CD1c-positive myeloid dendritic cell (primary cell): Measurements from ENCODE around the gene CDC123.
"Not testable (repeated sequence)": the region's sequence is repeated elsewhere in the genome, so short reads cannot be mapped to it uniquely, and the experiment has no call there.

Experiments used
- DNase-seq: peaks from one replicate; pipeline ENCODE4 v3.0.0-alpha.2; 2016; ENCODE audit errors: extremely low spot score

The CDC123 gene, protein sequence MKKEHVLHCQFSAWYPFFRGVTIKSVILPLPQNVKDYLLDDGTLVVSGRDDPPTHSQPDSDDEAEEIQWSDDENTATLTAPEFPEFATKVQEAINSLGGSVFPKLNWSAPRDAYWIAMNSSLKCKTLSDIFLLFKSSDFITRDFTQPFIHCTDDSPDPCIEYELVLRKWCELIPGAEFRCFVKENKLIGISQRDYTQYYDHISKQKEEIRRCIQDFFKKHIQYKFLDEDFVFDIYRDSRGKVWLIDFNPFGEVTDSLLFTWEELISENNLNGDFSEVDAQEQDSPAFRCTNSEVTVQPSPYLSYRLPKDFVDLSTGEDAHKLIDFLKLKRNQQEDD

DNA sequence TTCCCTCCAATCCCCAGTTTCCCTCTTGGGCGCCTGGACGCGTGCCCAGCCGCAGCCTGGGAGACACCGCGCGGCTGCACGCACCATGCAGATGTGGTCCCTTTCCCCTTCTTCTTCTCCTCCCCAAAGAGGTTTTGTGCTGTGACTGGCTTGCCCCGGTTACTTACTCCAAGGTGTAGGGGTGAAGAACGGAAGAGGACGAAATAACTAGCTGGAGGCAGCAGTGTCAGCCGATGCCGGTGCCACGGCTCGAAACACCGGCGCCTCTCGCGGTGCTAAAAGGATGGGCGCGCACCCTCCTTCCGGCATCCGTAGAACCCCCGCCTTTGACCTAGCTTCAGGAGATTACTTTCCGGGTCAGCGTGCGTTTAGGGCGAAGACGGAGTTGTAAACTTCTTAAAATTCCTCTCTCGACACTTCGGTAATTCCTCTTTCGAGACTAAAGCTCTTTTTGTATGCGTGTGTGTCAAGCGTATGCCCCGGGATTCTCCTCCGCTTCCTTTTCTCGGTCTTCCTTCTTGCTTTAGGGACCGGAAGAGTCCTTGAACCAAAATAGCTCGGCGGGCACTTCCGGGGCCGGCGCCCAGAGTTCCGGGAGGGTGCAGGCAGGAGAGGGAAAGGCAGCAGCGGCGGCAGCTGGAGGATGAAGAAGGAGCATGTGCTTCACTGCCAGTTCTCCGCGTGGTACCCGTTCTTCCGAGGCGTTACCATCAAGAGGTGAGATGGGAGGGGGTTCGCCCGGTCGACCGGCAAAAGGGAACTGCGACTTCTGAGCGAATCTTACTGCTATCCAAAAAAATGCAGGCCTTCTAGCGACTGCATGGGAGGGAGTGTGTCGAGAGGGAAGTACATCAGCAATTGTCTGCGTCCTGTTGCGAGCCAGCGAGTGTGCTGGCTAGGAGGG is at the start of gene CDC123, which contains the start of gene NUDT5:
Gene CDC123 (plus strand): TSS at position 586 of the 904 bp plus-strand sequence. CDS start 58 bp downstream, at position 644.
Gene NUDT5 (minus strand): TSS at position 289 of the 904 bp plus-strand sequence. CDS start 9,600 bp downstream, outside the sequence.
- peak; percentile 92 for DNase-seq

DNA sequence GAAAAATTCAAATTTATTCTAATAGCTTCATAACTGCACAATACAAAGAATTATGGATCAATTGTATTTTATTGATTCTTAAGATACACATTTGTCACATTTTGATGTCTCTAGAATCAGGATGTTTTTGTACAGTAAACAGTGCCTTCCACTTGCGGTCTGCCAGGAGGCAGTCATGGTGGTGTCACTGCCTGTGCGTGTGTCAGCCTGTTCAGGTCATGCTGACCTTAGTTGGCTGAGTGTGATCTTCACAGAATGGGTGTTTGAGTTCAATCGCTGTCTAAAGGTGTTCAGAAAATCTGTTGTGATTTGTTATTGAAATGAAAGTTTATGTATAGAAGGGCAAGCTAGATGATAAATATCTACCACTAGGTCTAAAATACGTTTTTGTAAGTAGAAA is 45.8 kb upstream of the CDC123 start:
- no peak for DNase-seq

DNA sequence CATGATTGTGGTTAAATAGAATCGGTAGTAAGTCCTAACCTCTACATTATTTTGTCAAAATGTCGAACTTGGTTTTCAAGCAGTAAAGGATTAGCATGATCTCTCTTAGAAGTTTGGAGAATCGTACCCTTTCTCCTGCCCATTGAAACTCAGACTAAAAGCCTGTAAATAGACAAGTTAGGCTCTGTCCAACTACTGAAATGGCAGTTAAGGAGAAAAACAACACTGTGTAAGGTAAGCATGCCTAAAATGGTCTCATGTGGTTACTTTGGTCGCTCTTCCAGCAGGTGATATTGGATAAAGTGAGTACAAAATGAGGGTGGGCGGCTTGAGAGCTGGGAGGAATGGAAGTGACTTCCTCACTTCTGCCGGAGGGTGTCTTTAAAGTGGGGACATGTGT is 41.5 kb upstream of the CDC123 start:
- no peak for DNase-seq

DNA sequence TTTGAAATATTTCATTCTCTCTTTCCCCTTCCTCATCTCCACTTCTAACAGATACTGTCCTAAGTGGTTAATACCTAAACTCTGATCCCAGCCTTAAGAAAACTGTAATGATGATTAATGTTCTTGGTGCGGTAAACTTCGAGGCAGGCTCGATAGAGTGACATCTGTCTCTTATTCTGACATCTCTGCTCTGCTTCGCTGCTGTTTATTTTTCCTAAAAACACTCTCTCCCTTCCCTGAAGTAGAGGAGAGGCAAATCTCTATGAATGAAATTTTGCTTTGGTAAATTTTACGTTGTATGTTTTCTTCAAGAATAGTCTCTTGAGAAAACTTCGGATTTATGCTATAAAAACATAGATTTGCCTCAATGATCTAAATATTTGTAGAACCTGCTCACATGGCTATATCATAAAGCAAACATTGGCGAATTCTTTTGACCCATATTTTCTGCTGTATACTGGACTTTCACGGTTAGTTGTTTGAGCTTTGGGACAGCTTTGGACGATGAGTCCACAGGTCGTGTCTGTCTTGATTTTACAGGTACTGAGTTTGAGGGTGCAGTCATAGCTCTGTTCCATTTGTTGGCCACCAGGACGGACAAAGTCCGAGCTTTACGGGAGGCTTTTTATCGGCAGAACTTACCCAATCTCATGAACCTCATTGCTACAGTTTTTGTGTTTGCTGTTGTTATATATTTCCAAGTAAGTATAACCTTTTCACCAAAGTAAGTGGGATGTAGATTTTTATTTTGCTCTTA is 39.4 kb upstream of the CDC123 start:
- DNase-seq: no peak

DNA sequence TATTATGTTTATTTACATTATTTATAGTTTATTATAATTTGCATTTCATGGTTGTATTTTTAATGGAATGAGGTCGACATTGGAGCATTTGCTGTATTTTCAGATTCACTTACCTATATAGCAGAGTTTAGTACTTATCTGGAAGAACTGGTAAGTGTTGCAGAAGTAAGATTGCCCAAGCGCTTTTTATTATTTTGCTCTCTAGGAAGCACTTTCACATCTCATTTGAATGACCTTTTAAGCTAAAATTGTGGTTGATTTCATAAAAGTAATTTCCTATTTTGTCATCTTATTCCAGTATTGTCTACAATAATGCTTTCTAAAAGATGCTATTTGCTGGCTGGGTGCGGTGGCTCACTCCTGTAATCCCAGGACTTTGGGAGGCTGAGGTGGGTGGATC is 37.9 kb upstream of the CDC123 start:
- peak; percentile 84 for DNase-seq

DNA sequence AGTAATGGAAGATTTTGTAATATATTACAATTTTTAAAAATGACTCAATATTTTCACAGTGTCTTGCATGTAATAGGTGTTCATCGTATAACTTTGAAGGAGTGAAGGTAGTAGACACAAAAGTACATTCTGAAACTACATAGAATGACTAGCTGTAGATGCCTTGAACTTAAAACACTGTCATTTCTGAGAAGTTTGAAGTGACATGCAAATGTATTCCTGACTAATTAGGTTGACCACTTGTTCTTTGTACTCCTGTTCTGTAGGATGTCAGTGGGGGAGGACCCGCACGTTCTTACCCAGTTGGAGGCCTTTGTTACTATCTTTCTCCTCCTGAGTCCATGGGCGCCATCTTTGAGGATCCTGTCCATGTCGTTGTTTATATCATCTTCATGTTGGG is 35.3 kb upstream of the CDC123 start:
- no peak for DNase-seq

DNA sequence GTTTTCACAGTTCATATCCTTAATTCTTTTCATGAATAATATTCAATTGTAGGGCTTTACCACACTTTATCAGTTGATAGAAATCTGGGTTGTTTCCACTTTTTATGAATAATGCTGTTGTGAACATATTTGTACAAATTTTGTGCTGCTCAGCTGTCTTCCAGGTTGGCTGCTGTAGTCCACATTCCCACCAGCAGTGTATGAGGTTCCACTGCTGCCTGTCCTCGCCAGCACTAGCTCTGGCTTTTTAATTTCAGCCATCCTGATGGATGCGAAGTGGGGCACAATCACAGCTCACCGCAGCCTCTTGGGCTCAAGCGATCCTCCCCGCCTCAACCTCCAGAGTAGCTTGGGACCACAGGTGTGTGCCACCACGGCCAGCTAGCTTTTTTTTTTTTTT is 33.1 kb upstream of the CDC123 start:
- DNase-seq: no peak

DNA sequence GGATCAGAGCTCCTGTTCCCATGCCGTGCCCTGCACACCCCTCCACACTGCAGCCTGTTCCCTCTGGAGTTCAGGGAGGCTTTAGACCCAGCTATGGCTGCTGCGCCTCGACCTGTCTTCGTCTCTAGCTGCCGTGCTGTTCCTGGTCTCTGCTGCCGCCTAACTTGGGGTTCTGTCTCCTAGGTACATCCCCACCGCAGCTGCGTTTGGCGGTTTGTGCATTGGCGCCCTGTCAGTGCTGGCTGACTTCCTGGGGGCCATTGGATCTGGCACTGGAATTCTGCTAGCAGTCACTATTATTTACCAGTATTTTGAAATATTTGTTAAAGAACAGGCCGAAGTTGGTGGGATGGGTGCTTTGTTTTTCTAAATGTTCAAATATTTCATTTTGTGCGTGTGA is 31.9 kb upstream of the CDC123 start:
- no peak for DNase-seq

DNA sequence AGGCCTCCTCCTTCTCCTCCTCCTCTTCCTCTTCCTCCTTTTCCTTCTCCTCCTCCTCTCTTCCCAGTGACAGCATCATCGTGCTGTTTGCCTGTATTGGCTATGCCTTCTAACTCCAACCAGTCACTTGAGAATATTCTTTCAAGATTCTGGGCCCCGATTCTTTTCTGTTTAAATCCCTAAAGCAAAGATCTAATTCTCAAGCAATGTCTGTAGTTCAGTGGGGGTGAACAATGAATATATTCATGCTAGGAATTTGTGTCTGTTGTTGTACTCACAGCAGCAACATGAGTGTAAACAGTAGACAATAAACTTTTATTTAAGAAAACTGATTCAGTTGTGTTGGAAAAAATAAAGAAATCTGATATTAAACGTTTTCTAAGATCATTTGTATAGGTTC is 31.0 kb upstream of the CDC123 start:
- DNase-seq: no peak

DNA sequence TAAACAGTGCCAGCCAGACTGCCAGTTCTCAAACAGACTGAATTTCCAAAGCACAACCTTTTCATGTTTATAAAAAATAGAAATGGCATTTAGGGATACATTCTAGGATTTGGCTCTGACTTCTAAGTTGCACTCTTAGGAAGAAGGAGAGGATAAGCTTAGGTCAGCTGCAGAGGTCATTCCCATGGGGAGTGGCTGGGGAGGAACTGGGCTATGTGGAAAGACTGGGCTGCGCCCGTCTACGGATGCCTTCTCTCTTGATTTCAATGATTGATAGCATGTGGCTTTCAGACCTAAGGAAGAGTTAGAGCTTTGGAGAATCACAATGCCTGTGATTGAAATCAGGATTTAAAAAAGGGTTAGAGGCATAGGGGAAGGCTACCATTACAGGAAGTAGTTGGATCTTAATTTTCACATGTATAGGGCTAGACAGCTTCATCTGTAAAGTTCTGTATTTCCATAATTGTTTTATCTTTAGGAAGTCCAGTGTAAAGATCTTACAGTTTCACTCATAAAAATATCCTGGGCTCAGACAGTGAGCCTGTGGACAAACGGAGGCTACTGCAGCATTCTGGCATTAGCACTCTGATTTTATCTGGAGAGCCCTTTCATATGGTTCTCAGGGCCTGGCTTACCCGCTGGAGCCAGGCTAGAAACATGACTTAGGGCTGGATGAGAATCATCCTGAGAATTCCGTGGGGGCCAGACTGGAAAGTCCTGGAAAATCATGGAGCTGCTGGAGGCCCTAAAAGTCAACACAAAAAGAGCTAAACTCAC is 29.8 kb upstream of the CDC123 start:
- no peak for DNase-seq

DNA sequence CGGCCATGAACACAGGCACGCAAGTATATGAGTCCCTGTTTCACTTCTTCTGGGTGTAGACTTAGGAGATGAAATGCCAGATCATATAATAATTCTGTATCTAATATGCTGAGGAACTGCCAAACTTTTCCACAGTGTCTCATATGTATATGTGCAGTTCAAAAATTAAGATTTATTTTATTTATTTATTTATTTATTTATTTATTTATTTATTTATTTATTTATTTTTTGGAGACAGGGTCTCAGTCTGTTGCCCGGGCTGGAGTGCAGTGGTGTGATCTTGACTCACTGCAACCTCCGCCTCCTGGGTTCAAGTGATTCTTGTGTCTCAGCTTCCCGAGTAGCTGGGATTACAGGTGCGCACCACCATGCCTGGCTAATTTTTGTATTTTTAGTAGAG is 24.5 kb upstream of the CDC123 start:
- not testable (repeated sequence) for DNase-seq

DNA sequence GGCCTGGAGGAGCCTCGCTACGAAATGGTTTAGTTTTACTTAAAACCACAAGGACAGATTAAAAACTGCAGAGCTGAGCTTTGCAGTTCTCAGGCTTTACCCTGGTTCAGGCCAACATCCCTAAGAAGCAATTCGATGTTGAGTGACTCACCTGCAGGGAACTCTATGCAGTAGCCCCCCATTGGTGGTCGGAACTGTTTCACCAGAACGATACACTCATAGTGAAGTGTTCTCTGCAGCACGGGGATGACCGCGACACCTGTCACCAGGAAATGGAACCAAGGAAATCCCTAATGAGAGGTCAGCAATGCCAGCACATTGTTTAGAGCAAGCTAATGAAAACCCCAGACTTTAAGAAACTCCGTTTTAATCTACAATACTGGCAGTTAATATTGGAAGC is 18.3 kb upstream of the CDC123 start:
- no peak for DNase-seq

DNA sequence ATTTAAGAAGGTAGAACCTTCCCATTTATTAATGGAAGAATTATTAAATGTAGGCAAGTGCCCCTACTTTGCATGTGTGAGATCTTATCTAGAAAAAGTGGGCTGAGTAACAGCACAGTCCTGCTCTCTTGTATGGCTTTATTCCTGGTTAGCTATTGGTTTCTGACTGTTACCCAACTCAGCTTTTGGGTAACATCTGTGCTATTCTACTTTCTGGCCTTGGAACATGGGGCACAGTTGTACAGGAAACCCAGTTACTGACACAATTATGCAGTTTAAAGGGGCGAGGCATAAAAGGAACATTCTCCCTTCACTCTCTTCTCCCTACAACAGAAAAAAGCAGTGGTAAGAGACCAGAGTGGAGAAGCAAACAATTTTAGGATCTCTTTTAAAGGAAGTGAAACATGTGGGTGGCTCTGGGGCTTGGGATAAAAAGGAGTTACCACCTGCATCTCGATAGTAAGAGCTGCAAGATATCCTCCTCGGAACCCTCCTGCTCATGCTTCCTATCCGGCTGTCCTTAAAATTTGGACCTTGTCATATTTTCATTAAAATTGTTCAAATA is 16.3 kb upstream of the CDC123 start:
- peak; percentile 74 for DNase-seq

DNA sequence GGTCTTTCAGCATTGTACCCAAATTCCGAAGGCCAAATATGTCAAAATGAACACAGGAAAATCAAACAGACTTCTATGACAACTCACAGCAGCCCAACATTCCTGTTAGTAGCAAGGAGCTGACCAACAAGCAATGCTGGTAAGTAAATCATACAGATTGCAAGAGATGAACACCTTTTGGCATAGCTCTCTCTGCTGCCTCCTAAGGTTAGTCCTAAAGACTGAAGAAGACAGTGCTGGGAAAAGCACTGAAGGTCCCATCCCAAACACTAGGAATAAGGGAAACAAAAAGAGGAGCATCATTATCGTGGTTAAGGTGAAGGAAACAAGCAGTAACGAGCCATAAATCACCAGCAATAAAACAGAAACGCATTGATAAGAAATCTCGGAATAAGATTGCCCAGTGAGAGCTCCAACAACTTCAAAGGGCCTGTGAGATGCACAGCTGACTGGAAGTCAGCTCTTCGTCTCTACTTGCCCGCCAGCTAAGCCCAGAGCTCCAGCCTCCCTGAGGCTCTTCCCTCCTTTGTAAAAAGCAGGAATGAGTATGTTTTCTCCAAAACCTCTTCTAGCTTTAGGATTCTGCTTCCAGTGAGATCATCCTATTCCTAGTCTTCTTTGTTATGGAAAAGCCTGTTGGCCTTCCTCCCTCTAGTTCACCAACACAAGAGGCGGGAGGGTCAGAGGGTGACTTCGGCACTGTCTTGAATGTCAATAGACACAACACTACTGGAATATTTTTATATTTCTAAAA is 15.6 kb upstream of the CDC123 start:
- DNase-seq: no peak

DNA sequence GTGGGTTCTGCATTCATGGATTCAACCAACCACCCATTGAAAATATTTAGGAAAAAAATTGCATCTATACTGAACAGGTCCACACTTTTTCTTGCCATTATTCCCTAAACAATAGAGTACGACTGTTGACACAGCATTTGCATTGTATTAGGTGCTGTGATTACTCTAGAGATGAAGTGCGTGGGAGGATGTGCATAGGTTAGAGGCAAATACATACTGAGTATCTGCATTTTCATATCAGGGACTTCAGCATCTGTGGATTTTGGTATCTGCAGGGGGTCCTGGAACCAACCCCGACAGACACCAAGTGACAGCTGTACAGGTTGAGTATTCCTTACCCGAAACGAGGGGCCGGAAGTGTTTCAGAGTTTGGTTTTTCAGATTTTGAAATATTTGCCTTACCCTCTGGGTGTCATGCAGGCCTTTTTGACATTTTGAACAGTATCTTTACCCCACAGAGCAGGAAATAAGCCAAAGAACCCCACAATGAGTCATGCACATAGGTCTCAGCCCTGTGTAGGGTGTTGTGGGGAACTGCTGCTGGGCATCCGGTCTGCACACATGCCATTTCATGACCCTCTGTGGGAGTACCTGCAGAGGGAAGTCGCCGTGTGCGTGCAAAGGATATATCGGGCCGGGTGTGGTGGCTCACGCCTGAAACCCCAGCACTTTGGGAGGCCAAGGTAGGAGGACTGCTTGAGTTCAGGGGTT is 14.8 kb upstream of the CDC123 start:
- DNase-seq: peak; percentile 90

DNA sequence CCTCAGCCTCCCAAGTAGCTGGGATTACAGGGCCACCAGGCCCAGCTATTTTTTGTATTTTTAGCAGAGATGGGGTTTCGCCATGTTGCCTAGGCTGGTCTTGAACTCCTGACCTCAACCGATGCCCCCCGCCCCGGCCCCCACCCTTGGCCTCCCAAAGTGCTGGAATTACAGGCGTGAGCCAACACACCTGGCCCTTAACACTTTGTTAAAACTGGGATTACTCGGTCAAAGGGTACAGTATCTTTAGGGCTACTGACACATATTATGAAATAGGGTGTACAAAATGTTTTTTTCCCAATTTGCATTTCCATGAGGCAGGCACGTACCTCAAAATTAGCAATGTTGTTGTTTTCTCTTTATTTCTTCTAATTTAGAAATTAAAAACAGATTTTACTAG is 11.8 kb upstream of the CDC123 start:
- no peak for DNase-seq

DNA sequence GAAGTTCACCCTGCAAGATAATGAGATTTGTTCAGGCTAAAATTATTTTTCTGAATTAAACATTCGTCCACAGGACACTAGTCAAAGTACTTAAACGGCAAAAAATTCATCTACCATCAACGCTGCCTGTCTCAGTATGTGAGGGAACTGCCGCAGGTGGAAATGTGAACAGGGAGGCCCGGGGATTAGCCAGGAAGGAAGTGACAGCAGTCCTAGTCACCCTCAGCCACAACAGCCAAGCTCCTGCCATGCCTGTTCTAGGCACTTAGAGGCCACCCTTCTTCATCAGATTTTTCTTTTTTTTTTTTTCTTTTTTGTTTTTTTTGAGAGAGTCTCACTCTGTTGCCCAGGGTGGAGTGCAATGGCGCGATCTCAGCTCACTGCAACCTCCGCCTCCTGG is 9.7 kb upstream of the CDC123 start:
- DNase-seq: no peak

DNA sequence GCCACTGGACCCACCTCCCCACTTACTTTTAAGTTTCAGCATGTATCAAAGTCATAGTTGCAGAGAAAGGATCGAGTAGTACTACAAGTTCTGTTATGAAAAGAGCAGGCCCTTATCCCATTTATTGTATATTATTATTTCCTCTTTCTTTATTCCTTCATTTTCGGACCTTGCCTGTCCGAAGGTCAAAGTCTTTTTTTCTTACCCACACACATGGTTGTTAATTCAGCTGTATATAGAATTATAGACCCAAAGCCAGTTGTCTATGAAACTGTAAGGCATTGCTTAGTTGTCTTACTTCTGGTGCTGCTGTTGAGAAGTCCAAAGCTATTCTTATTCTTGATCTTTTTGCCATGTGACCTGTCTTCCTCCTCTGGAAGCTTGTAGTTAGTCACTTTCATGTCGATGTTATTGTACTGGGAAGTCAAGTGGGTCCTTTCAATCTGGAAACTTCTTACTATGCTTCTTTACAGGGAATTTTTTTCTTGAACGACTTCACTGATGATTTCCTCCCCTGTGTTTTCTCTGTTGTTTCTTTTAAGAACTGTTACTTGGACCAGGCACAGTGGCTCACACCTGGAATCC is 8.6 kb upstream of the CDC123 start:
- DNase-seq: no peak

DNA sequence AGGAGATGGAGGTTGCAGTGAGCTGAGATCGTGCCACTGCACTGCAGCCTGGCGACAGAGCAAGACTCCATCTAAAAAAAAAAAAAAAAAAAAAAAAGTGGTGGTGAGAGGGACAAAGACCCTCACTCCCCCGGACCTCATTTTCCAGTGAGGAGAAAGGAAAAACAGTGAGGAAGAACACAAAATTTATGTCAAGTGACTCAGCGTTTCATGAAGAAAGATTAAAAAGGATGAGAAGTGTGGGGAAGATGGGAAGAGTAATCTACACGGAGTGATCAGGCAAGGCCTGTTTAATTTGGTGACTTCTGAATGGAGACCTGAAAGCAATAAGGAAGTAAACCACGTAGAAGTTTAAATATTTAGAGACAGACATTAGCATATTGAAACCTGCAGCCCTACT is 7.3 kb upstream of the CDC123 start:
- DNase-seq: no peak
